LNCAP (cell line): ENCODE data around the gene L1TD1.

Experiments used
- TF ChIP-seq, protein P1 (sequence below): fragments of 450-650 bp; IDR thresholded peaks from 2 replicates; pipeline ENCODE4 v1.5.1; 2017; ENCODE audit warnings: mild to moderate bottlenecking

L1TD1 gene

GRCh38 chr1:62213075-62213914 is 18.6 kb downstream of the L1TD1 start:
- TF ChIP-seq, protein P1, sequence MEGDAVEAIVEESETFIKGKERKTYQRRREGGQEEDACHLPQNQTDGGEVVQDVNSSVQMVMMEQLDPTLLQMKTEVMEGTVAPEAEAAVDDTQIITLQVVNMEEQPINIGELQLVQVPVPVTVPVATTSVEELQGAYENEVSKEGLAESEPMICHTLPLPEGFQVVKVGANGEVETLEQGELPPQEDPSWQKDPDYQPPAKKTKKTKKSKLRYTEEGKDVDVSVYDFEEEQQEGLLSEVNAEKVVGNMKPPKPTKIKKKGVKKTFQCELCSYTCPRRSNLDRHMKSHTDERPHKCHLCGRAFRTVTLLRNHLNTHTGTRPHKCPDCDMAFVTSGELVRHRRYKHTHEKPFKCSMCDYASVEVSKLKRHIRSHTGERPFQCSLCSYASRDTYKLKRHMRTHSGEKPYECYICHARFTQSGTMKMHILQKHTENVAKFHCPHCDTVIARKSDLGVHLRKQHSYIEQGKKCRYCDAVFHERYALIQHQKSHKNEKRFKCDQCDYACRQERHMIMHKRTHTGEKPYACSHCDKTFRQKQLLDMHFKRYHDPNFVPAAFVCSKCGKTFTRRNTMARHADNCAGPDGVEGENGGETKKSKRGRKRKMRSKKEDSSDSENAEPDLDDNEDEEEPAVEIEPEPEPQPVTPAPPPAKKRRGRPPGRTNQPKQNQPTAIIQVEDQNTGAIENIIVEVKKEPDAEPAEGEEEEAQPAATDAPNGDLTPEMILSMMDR: no peak

GRCh38 chr1:62218604-62219003 is 24.0 kb downstream of the L1TD1 start:
- TF ChIP-seq, protein P1: no peak

- TF ChIP-seq, protein P1: no peak
These were observed 26.5 kb downstream of the L1TD1 start for GRCh38 chr1:62221171-62221570.

GRCh38 chr1:62222321-62222720 is 27.7 kb downstream of the L1TD1 start:
- TF ChIP-seq, protein P1: no peak

GRCh38 chr1:62224182-62224581 is 29.5 kb downstream of the L1TD1 start:
- TF ChIP-seq, protein P1: no peak

GRCh38 chr1:62227496-62227895 is 32.8 kb downstream of the L1TD1 start:
- TF ChIP-seq, protein P1: no peak

DNA sequence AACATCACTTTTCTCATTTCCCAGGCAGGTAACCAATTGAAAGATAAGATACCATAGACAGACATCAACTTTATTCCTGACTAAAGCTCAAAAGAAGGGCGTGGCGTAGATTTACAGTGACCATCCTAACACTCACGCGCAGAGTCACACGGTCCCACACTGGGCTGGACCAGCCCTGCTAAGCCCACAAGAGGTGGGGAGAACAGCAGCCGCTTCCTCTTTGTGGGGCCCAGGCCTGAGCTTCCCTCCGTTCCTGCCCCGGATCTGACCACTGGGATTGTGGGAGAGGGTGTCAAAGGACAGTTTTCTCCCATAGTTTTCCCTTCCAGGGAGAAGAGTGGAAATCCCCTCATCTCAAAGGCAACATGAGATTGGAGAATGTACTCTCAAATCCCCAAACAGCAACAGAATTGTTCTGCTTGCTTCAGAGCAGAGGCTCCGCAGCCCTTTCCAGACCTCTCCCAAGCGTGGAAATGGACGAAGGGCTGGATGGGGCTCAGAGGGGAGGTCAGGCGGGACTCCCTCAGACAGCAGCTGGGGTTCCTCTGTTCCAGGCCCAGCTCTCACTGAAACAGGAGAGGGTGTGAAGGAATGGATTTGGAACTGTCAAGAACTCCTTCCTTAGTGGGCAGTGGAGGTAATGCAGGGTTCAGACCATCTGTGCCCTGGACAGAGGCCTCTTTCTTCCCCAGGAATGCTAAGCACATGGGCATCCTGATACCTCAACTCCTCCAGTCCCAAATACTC is 33.7 kb downstream of the L1TD1 start:
- TF ChIP-seq, protein P1: no peak
